H1 (cell line): ENCODE results near the gene ASTN2. TPM values are rescaled to one million over a fixed set of nuclear protein-coding genes. Genes with fewer than 3 reads are reported as not detected.
A peak's percentile ranks its signal among the peaks of the same experiment; 100 is the strongest.

Source experiments
- ASH2L ChIP-seq: fragments of 200-600, 300-600 bp; sonication (generic); IDR thresholded peaks from one replicate; pipeline ENCODE4 v1.7.1; 2017; ENCODE audit warnings: low read length
- CBX8 ChIP-seq: fragments of 300-800, 300-1000 bp; sonication (generic); IDR thresholded peaks from 2 replicates; pipeline ENCODE4 v1.7.1; 2016; ENCODE audit warnings: low read depth, low read length, borderline replicate concordance
- MAFK ChIP-seq: IDR thresholded peaks from 2 replicates; pipeline ENCODE4 v1.6.1; 2012; ENCODE audit warnings: low read depth, mild to moderate bottlenecking, improper control_type of control experiment, low read length
- RAD21 ChIP-seq, 2 experiments: IDR thresholded peaks in 1 of 2; conservative IDR thresholded peaks in 1 of 2; 2 replicates each; pipeline ENCODE4 v1.6.1; 2011; ENCODE audit warnings: low read depth in 2 of 2, low read length in 2 of 2, improper control_type of control experiment in 1 of 2, inconsistent platforms in 1 of 2, mild to moderate bottlenecking in 1 of 2, moderate library complexity in 1 of 2
- RXRA ChIP-seq: IDR thresholded peaks from 2 replicates; pipeline ENCODE4 v1.6.1; 2011; ENCODE audit warnings: low read depth, mild to moderate bottlenecking, low read length, moderate library complexity; ENCODE audit not compliant: insufficient read depth
- SIX5 ChIP-seq: IDR thresholded peaks from 2 replicates; pipeline ENCODE4 v1.6.1; 2011; ENCODE audit warnings: mild to moderate bottlenecking, low read depth, low read length
- SP4 ChIP-seq: IDR thresholded peaks from 2 replicates; pipeline ENCODE4 v1.6.1; 2012; ENCODE audit warnings: low read length, inconsistent platforms
- TAF7 ChIP-seq: optimal IDR thresholded peaks from 2 replicates; pipeline ENCODE3; 2011; ENCODE audit warnings: low read depth, mild to moderate bottlenecking, inconsistent platforms, low read length, moderate library complexity, borderline replicate concordance
- polyA plus RNA-seq, 7 experiments: library from polyadenylated mRNA; depleted of rRNA in 3 of 7; stranded (reverse) in 5 of 7; unstranded in 2 of 7; fragments of >200 nt in 5 of 7; fragments of 200-250 nt in 2 of 7; gene quantifications; 1 replicate in 5 of 7; 2 replicates in 1 of 7; 4 replicates in 1 of 7; pipeline versions ENCODE4 v1.2.1 to v1.2.3, GENCODE V29; 2011 to 2013; ENCODE audit warnings: missing spikeins in 2 of 7, mixed read lengths in 2 of 7
- total RNA-seq: library from RNA; stranded (reverse); fragmentation: NEBNext Ultra II Directional; extraction: Animal tissue kit (Norgen Biotek cat#: 25700); gene quantifications from 2 replicates; pipeline ENCODE4 v1.2.1, GENCODE V29; 2021
- TF ChIP-seq, protein P1 (sequence below): fragments of 300-600 bp; sonication (generic); IDR thresholded peaks from 2 replicates; pipeline ENCODE4 v1.7.1; 2012; ENCODE audit warnings: low read length, moderate library complexity, mild to moderate bottlenecking, inconsistent platforms; ENCODE audit not compliant: insufficient replicate concordance
- TF ChIP-seq, protein P2 (sequence below): IDR thresholded peaks from 2 replicates; pipeline ENCODE4 v1.6.1; 2011; ENCODE audit warnings: low read depth, mild to moderate bottlenecking, low read length; ENCODE audit not compliant: insufficient read depth

Gene ASTN2
- total and polyA plus RNA-seq, 2 of the 8 experiments (the other 6 are each of a cell fraction or from before 2014, with no cell fraction given), result 8.2 to 13.7 TPM

GRCh38 chr9:116572095-116572748 lies 842.6 kb downstream of the ASTN2 start (continued):
- TF ChIP-seq, protein P1, sequence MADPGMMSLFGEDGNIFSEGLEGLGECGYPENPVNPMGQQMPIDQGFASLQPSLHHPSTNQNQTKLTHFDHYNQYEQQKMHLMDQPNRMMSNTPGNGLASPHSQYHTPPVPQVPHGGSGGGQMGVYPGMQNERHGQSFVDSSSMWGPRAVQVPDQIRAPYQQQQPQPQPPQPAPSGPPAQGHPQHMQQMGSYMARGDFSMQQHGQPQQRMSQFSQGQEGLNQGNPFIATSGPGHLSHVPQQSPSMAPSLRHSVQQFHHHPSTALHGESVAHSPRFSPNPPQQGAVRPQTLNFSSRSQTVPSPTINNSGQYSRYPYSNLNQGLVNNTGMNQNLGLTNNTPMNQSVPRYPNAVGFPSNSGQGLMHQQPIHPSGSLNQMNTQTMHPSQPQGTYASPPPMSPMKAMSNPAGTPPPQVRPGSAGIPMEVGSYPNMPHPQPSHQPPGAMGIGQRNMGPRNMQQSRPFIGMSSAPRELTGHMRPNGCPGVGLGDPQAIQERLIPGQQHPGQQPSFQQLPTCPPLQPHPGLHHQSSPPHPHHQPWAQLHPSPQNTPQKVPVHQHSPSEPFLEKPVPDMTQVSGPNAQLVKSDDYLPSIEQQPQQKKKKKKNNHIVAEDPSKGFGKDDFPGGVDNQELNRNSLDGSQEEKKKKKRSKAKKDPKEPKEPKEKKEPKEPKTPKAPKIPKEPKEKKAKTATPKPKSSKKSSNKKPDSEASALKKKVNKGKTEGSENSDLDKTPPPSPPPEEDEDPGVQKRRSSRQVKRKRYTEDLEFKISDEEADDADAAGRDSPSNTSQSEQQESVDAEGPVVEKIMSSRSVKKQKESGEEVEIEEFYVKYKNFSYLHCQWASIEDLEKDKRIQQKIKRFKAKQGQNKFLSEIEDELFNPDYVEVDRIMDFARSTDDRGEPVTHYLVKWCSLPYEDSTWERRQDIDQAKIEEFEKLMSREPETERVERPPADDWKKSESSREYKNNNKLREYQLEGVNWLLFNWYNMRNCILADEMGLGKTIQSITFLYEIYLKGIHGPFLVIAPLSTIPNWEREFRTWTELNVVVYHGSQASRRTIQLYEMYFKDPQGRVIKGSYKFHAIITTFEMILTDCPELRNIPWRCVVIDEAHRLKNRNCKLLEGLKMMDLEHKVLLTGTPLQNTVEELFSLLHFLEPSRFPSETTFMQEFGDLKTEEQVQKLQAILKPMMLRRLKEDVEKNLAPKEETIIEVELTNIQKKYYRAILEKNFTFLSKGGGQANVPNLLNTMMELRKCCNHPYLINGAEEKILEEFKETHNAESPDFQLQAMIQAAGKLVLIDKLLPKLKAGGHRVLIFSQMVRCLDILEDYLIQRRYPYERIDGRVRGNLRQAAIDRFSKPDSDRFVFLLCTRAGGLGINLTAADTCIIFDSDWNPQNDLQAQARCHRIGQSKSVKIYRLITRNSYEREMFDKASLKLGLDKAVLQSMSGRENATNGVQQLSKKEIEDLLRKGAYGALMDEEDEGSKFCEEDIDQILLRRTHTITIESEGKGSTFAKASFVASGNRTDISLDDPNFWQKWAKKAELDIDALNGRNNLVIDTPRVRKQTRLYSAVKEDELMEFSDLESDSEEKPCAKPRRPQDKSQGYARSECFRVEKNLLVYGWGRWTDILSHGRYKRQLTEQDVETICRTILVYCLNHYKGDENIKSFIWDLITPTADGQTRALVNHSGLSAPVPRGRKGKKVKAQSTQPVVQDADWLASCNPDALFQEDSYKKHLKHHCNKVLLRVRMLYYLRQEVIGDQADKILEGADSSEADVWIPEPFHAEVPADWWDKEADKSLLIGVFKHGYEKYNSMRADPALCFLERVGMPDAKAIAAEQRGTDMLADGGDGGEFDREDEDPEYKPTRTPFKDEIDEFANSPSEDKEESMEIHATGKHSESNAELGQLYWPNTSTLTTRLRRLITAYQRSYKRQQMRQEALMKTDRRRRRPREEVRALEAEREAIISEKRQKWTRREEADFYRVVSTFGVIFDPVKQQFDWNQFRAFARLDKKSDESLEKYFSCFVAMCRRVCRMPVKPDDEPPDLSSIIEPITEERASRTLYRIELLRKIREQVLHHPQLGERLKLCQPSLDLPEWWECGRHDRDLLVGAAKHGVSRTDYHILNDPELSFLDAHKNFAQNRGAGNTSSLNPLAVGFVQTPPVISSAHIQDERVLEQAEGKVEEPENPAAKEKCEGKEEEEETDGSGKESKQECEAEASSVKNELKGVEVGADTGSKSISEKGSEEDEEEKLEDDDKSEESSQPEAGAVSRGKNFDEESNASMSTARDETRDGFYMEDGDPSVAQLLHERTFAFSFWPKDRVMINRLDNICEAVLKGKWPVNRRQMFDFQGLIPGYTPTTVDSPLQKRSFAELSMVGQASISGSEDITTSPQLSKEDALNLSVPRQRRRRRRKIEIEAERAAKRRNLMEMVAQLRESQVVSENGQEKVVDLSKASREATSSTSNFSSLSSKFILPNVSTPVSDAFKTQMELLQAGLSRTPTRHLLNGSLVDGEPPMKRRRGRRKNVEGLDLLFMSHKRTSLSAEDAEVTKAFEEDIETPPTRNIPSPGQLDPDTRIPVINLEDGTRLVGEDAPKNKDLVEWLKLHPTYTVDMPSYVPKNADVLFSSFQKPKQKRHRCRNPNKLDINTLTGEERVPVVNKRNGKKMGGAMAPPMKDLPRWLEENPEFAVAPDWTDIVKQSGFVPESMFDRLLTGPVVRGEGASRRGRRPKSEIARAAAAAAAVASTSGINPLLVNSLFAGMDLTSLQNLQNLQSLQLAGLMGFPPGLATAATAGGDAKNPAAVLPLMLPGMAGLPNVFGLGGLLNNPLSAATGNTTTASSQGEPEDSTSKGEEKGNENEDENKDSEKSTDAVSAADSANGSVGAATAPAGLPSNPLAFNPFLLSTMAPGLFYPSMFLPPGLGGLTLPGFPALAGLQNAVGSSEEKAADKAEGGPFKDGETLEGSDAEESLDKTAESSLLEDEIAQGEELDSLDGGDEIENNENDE, result no peak
- TF ChIP-seq SP4 (no peak), CBX8 (no peak), RAD21 (IDR thresholded peaks at IDR 0.05 in 1 of 2, conservative IDR thresholded peaks at IDR 0.05 in 1 of 2; ENCODE audit: low read depth in 2 of 2, low read length in 2 of 2) (peak; percentile 99 to 100), MAFK (no peak), SIX5 (no peak), TAF7 (no peak), RXRA (no peak), ASH2L (no peak)
- TF ChIP-seq, protein P2, sequence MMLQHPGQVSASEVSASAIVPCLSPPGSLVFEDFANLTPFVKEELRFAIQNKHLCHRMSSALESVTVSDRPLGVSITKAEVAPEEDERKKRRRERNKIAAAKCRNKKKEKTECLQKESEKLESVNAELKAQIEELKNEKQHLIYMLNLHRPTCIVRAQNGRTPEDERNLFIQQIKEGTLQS, result 0 out of 2 replicates have a peak, but pooled peaks have one; percentile 36
